Measurements from ENCODE around the gene DENND4A.
"Not testable (repeated sequence)": the region's sequence is repeated elsewhere in the genome, so short reads cannot be mapped to it uniquely, and the experiment has no call there.

DENND4A gene

DNA sequence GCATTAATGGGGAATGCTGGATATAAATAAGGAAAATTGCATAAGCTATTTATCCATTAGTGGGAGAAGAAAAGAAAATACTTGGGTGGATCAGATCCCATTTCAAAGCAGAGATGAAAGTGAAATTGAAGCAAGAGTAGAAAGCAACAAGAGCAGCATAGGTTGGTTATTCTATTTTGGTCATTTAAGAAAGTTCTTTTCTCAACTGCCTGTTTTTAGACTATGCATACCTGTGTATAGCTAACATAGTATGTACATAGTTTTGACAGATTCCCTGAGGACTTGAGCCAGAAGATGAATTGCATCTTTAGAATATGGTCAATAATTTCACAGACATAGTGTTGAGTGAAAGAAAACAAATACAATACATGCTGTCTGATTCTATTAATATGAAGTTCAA is 29.0 kb upstream of the DENND4A start:
- TF ChIP-seq, protein P1, sequence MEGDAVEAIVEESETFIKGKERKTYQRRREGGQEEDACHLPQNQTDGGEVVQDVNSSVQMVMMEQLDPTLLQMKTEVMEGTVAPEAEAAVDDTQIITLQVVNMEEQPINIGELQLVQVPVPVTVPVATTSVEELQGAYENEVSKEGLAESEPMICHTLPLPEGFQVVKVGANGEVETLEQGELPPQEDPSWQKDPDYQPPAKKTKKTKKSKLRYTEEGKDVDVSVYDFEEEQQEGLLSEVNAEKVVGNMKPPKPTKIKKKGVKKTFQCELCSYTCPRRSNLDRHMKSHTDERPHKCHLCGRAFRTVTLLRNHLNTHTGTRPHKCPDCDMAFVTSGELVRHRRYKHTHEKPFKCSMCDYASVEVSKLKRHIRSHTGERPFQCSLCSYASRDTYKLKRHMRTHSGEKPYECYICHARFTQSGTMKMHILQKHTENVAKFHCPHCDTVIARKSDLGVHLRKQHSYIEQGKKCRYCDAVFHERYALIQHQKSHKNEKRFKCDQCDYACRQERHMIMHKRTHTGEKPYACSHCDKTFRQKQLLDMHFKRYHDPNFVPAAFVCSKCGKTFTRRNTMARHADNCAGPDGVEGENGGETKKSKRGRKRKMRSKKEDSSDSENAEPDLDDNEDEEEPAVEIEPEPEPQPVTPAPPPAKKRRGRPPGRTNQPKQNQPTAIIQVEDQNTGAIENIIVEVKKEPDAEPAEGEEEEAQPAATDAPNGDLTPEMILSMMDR (conservative IDR thresholded peaks at IDR 0.05; ENCODE audit: low read depth): no peak
- CTCF ChIA-PET: no interaction called here
- H3K27ac ChIP-seq: no peak overlapping the region
- POLR2A ChIA-PET (ENCODE audit: low non-redundant PET): no interaction called here
- DNase-seq (ENCODE audit: low spot score): no peak

- ChIA-PET POLR2A (ENCODE audit: low non-redundant PET) (no interaction called here), CTCF (interaction anchor here (0.7 kb wide), 1 partner anchor 71 kb away, joined by 4 read pairs; no protein-coding TSS in a partner anchor)
- H3K27ac ChIP-seq: no peak overlapping the region
- TF ChIP-seq, protein P1 (conservative IDR thresholded peaks at IDR 0.05; ENCODE audit: low read depth): no peak
- DNase-seq (ENCODE audit: low spot score): no peak
Measured at GRCh38 chr15:65819563-65819960, 27.5 kb upstream of the DENND4A start.

- DNase-seq (ENCODE audit: low spot score): no peak
Measured at GRCh38 chr15:65818927-65819562, 27.0 kb upstream of the DENND4A start.

DNA sequence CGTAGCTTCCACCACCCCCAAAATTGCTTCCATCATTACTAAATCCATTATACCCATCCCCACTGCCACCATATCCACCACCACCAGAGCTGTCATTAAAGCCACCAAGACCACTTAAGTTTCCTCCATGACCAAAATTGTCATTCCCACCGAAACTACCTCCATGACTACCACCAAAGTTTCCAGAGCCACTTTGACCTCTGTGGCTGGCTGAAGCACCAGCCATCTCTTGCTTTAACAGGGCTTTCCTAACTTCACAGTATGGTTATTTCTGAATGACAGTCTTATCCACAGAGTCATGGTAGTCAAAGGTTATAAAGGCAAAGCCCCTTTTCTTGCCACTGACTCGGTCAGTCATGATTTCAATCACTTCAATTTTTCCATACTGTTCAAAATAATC is 24.3 kb upstream of the DENND4A start:
- no peak overlapping the region for H3K27ac ChIP-seq
- DNase-seq (ENCODE audit: low spot score): no peak
- CTCF ChIA-PET: interaction anchor here (0.6 kb wide), 1 partner anchor 41 kb away, joined by 3 read pairs; no protein-coding TSS in a partner anchor
- POLR2A ChIA-PET (ENCODE audit: low non-redundant PET): interaction anchor here (0.6 kb wide), 1 partner anchor 138 kb away, joined by 5 read pairs; no protein-coding TSS in a partner anchor
- TF ChIP-seq, protein P1 (conservative IDR thresholded peaks at IDR 0.05; ENCODE audit: low read depth): no peak

More at GRCh38 chr15:65818927-65819562, 27.0 kb upstream of the DENND4A start:
- ChIA-PET CTCF (interaction anchor here (0.7 kb wide), 2 partner anchors 70 to 303 kb away, joined by 3 to 4 read pairs; no protein-coding TSS in a partner anchor), POLR2A (ENCODE audit: low non-redundant PET) (no interaction called here)
- TF ChIP-seq, protein P1 (conservative IDR thresholded peaks at IDR 0.05; ENCODE audit: low read depth): no peak
- no peak overlapping the region for H3K27ac ChIP-seq

GRCh38 chr15:65816008-65816407 is 23.9 kb upstream of the DENND4A start:
- ChIA-PET CTCF (interaction anchor here (0.6 kb wide), 1 partner anchor 41 kb away, joined by 3 read pairs; no protein-coding TSS in a partner anchor), POLR2A (ENCODE audit: low non-redundant PET) (interaction anchor here (0.5 to 0.6 kb wide), 2 partner anchors 137 to 169 kb away, joined by 3 to 5 read pairs; no protein-coding TSS in a partner anchor)
- not testable (repeated sequence) for DNase-seq (ENCODE audit: low spot score); H3K27ac ChIP-seq

DNA sequence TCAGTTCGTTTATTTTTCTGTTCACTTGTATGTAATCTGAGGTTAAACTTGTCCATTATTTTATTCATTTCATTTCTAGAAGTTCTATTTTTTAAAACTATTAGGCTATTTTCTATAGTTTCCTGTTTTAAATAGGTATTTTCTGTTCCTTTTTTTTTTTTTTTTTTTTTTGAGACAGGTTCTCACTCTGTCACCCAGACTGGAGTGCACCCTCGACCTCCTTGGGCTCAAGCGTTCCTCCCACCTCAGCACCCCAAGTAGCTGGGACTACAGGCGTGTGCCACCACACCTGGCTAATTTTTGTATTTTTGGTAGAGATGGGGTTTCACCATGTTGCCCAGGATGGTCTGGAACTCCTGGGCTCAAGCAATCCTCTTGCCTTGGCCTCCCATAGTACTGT is 22.2 kb upstream of the DENND4A start:
- CTCF ChIA-PET: interaction anchor here (0.7 kb wide), 2 partner anchors 19 to 200 kb away, joined by 3 read pairs; no protein-coding TSS in a partner anchor
- POLR2A ChIA-PET (ENCODE audit: low non-redundant PET); DNase-seq (ENCODE audit: low spot score); H3K27ac ChIP-seq: not testable (repeated sequence)

DNA sequence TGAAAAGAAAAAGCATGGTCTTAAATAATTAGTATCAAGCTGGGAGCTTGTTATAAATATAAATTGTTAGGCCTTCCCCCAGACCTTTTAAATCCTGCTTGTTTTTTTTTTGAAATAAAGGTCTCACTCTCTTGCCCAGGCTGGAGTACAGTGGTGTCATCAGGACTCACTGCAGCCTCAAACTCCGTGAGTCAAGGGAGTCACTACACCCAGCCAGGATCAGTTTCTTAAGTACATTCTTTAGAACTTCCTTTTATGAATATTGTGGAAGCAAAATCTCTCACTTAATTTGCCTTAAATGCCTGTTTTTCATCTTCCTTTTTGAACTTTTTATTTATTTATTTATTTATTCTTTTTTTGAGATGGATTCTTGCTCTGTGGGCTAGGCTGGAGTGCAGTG is 20.8 kb upstream of the DENND4A start:
- ChIA-PET CTCF (interaction anchor here (0.7 kb wide), 1 partner anchor 16 kb away, joined by 3 read pairs; no protein-coding TSS in a partner anchor), POLR2A (ENCODE audit: low non-redundant PET) (no interaction called here)
- no peak for DNase-seq (ENCODE audit: low spot score)
- no peak overlapping the region for H3K27ac ChIP-seq
- TF ChIP-seq, protein P1 (conservative IDR thresholded peaks at IDR 0.05; ENCODE audit: low read depth): no peak
